HCT116 (cell line): ENCODE results near the gene ACBD7.

Experiments
- EGR1 ChIP-seq: IDR thresholded peaks from 2 replicates; pipeline ENCODE4 v1.6.1; 2012; ENCODE audit warnings: low read depth
- EZH2 ChIP-seq: fragments of 200-600 bp; sonication (generic); IDR thresholded peaks from 2 replicates; pipeline ENCODE4 v1.6.1; 2017; ENCODE audit warnings: antibody characterized with exemption, mixed run types
- EZH2phosphoT487 ChIP-seq: fragments of 200-600 bp; IDR thresholded peaks from 2 replicates; pipeline ENCODE4 v1.6.1; 2018; ENCODE audit warnings: antibody characterized with exemption, borderline replicate concordance
- JUND ChIP-seq: IDR thresholded peaks from 2 replicates; pipeline ENCODE4 v1.6.1; 2012
- MAX ChIP-seq: IDR thresholded peaks from 2 replicates; pipeline ENCODE4 v1.6.1; 2012
- POLR2A ChIP-seq: IDR thresholded peaks from 2 replicates; pipeline ENCODE4 v1.7.0; 2011; ENCODE audit warnings: borderline replicate concordance; ENCODE audit not compliant: insufficient read depth, insufficient read length; ENCODE audit errors: extremely low read depth
- POLR2AphosphoS5 ChIP-seq: IDR thresholded peaks from 2 replicates; pipeline ENCODE4 v1.6.1; 2011; ENCODE audit warnings: mild to moderate bottlenecking, low read depth, low read length, moderate library complexity
- SIN3A ChIP-seq: IDR thresholded peaks from 2 replicates; pipeline ENCODE4 v1.6.1; 2012; ENCODE audit warnings: low read depth
- YY1 ChIP-seq: IDR thresholded peaks from 2 replicates; pipeline ENCODE4 v1.6.1; 2011; ENCODE audit warnings: low read length, low read depth, moderate library complexity, mild to moderate bottlenecking; ENCODE audit not compliant: insufficient replicate concordance; ENCODE audit errors: extremely low read depth
- TF ChIP-seq, protein P1 (sequence below), 3 experiments: fragments of 200-600 bp in 1 of 3; sonication (generic) in 1 of 3; IDR thresholded peaks in 2 of 3; conservative IDR thresholded peaks in 1 of 3; 2 replicates each; pipeline ENCODE4 v1.5.1; 2012 to 2017; ENCODE audit warnings: low read depth in 2 of 3, low read length in 2 of 3, antibody characterized with exemption in 1 of 3, borderline replicate concordance in 1 of 3, control low read depth in 1 of 3, mild to moderate bottlenecking in 1 of 3, mixed read lengths in 1 of 3, mixed run types in 1 of 3, moderate library complexity in 1 of 3; ENCODE audit not compliant: insufficient read depth in 1 of 3
- TF ChIP-seq, protein P2 (sequence below): IDR thresholded peaks from 2 replicates; pipeline ENCODE4 v1.6.1; 2012; ENCODE audit warnings: low read depth

DNA sequence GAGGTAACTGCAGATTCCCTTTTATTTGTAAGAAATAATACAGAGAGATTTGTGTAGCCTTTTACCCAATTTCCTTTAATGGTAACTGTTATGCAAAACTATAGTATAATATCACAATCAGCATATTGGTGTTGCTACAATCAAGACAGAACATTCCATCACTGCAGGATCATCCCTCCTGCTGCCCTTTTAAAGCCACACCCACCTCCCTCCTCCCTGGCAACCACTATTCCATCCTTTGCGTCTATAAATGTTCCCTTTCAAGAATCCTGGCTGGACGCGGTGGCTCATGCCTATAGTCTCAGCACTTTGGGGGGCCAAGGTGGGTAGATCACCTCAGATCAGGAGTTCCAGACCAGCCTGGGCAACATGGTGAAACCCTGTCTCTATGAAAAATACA lies 13.2 kb downstream of the ACBD7 start:
- TF ChIP-seq, protein P1, sequence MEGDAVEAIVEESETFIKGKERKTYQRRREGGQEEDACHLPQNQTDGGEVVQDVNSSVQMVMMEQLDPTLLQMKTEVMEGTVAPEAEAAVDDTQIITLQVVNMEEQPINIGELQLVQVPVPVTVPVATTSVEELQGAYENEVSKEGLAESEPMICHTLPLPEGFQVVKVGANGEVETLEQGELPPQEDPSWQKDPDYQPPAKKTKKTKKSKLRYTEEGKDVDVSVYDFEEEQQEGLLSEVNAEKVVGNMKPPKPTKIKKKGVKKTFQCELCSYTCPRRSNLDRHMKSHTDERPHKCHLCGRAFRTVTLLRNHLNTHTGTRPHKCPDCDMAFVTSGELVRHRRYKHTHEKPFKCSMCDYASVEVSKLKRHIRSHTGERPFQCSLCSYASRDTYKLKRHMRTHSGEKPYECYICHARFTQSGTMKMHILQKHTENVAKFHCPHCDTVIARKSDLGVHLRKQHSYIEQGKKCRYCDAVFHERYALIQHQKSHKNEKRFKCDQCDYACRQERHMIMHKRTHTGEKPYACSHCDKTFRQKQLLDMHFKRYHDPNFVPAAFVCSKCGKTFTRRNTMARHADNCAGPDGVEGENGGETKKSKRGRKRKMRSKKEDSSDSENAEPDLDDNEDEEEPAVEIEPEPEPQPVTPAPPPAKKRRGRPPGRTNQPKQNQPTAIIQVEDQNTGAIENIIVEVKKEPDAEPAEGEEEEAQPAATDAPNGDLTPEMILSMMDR (IDR thresholded peaks at IDR 0.05 in 2 of 3, conservative IDR thresholded peaks at IDR 0.05 in 1 of 3; ENCODE audit: borderline replicate concordance in 1 of 3, insufficient read depth in 1 of 3, low read depth in 2 of 3, low read length in 2 of 3): no peak
- TF ChIP-seq POLR2AphosphoS5: no peak
- TF ChIP-seq EGR1: no peak
- TF ChIP-seq MAX: no peak
- no peak for TF ChIP-seq POLR2A
- TF ChIP-seq EZH2: no peak
- no peak for TF ChIP-seq JUND
- TF ChIP-seq SIN3A: no peak
- TF ChIP-seq, protein P2, sequence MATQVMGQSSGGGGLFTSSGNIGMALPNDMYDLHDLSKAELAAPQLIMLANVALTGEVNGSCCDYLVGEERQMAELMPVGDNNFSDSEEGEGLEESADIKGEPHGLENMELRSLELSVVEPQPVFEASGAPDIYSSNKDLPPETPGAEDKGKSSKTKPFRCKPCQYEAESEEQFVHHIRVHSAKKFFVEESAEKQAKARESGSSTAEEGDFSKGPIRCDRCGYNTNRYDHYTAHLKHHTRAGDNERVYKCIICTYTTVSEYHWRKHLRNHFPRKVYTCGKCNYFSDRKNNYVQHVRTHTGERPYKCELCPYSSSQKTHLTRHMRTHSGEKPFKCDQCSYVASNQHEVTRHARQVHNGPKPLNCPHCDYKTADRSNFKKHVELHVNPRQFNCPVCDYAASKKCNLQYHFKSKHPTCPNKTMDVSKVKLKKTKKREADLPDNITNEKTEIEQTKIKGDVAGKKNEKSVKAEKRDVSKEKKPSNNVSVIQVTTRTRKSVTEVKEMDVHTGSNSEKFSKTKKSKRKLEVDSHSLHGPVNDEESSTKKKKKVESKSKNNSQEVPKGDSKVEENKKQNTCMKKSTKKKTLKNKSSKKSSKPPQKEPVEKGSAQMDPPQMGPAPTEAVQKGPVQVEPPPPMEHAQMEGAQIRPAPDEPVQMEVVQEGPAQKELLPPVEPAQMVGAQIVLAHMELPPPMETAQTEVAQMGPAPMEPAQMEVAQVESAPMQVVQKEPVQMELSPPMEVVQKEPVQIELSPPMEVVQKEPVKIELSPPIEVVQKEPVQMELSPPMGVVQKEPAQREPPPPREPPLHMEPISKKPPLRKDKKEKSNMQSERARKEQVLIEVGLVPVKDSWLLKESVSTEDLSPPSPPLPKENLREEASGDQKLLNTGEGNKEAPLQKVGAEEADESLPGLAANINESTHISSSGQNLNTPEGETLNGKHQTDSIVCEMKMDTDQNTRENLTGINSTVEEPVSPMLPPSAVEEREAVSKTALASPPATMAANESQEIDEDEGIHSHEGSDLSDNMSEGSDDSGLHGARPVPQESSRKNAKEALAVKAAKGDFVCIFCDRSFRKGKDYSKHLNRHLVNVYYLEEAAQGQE: no peak
- no peak for TF ChIP-seq YY1
- no peak for TF ChIP-seq EZH2phosphoT487
